Subcutaneous adipose tissue (tissue), 4 donors: ENCODE results near the gene FAM89B. TPM values are rescaled to one million over a fixed set of nuclear protein-coding genes. Genes with fewer than 3 reads are reported as not detected.

ENCODE experiments used
- CTCF ChIP-seq: fragments of 450-650 bp; IDR thresholded peaks from one replicate; pipeline ENCODE4 v1.5.1; 2016; ENCODE audit warnings: low read depth, mild to moderate bottlenecking, control low read depth, antibody characterized with exemption, moderate library complexity
- total RNA-seq, 4 donors: library from RNA; depleted of rRNA; stranded (reverse); fragments of >200 nt; gene quantifications; one replicate each; pipeline ENCODE4 v1.1.0, GENCODE V29; 2016

Gene FAM89B
- total RNA-seq, 4 donors from 2014 or later = 15.2 to 48.8 (median 31.0) TPM

GRCh38 chr11:65545853-65546216, 26.5 kb upstream of the FAM89B start:
- TF ChIP-seq CTCF = no peak

DNA sequence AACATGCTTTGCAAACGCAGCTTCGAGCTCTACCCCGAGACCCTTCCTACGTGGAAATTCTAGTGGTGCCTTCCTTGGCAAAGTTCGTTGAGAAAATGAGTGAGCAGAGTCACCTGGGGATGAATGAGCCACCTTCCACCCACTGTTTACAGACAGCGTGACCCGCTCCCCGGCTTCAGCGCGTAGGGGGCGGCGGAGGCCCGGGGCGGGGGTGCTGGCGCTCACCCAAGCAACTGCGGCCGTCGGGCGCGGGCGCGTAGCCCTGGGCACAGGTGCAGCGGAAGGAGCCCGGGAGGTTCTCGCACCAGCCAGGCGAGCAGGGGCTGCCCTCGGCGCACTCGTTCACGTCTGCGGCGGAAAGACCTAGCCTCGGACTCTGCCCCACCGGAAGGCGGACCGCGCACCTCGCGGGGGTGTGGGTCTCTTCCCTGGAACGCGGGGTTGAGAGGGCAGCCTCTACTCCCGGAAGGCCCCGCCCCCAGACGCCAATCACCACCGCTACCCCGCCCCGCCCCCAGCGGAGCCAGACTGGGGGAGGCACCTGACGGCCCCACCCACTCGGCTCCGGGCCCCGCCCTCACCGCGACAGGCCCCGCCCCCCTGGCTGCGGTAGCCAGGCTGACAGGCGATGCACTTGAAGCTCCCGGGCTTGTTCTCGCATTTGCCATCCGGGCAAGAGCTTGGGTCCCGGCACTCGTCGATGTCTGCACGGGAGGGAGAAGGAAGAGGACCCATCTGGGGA, 25.9 kb upstream of the FAM89B start:
- no peak for TF ChIP-seq CTCF

GRCh38 chr11:65547446-65548125, 24.8 kb upstream of the FAM89B start:
- TF ChIP-seq CTCF = no peak

- TF ChIP-seq CTCF = no peak
Measured at GRCh38 chr11:65548395-65548794, 23.9 kb upstream of the FAM89B start.

- no peak for TF ChIP-seq CTCF
Measured at GRCh38 chr11:65549096-65549495, 23.2 kb upstream of the FAM89B start.

GRCh38 chr11:65551572-65552387, 20.6 kb upstream of the FAM89B start:
- TF ChIP-seq CTCF = no peak

DNA sequence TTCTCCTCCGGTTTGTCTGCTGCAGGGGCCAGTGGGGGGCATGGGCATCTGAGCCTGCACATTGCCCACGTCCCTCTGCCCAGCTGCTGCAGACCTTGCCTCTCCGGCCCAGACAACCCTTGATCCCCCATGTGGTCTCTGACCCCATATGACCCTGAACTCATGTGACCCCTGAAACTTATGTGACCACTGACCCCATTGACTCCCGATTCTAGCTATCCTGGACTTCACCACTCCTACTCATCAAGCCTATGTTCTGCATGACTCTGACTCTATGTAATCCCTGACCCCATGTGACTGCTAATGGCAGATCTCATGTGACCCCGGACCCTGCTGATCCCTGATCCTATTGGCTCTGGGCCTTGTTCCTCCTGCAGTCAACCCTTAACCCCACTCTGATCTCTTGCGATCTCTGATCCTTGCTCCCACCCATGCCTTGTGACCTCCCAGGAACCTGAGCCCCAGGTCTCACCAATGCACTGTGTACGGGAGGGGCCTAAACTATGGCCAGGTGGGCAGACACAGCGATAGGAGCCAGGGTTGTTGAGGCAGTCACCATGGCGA, 19.9 kb upstream of the FAM89B start:
- no peak for TF ChIP-seq CTCF
